Sigmoid colon (tissue), 4 donors: Measurements from ENCODE around the gene PRKAA2.

Experiments used
- EP300 ChIP-seq, 4 donors: sonication (generic); formaldehyde crosslinking; IDR thresholded peaks; one replicate each; pipeline ENCODE4 v1.6.1; 2017; ENCODE audit warnings: antibody characterized with exemption in 4 of 4
- POLR2AphosphoS5 ChIP-seq, 4 donors: sonication (generic); formaldehyde crosslinking; IDR thresholded peaks; one replicate each; pipeline ENCODE4 v1.6.1; 2017; ENCODE audit warnings: antibody characterized with exemption in 4 of 4
- TF ChIP-seq, protein P1 (sequence below), 4 experiments: fragments of 450-650 bp in 3 of 4; fragments of 200-600 bp in 1 of 4; IDR thresholded peaks; one replicate each; pipeline ENCODE4 v1.5.1; 2016 to 2019; ENCODE audit warnings: antibody characterized with exemption in 4 of 4, mild to moderate bottlenecking in 3 of 4, moderate library complexity in 2 of 4

DNA sequence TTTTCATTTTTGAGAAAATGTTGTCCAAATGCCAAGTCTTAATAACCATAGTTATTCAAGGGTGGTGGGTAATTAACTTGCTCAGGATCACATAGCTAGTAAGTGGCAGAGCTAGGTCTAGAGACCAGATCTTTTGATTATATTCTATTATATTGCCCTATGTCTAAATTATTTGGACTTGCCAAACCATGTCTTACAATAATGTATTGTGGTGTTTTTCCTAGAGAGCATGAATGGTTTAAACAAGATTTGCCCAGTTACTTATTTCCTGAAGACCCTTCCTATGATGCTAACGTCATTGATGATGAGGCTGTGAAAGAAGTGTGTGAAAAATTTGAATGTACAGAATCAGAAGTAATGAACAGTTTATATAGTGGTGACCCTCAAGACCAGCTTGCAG is 58.6 kb downstream of the PRKAA2 start:
- TF ChIP-seq, protein P1, sequence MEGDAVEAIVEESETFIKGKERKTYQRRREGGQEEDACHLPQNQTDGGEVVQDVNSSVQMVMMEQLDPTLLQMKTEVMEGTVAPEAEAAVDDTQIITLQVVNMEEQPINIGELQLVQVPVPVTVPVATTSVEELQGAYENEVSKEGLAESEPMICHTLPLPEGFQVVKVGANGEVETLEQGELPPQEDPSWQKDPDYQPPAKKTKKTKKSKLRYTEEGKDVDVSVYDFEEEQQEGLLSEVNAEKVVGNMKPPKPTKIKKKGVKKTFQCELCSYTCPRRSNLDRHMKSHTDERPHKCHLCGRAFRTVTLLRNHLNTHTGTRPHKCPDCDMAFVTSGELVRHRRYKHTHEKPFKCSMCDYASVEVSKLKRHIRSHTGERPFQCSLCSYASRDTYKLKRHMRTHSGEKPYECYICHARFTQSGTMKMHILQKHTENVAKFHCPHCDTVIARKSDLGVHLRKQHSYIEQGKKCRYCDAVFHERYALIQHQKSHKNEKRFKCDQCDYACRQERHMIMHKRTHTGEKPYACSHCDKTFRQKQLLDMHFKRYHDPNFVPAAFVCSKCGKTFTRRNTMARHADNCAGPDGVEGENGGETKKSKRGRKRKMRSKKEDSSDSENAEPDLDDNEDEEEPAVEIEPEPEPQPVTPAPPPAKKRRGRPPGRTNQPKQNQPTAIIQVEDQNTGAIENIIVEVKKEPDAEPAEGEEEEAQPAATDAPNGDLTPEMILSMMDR (IDR thresholded peaks at IDR 0.05), result no peak
- TF ChIP-seq POLR2AphosphoS5 (IDR thresholded peaks at IDR 0.05) (no peak), EP300 (IDR thresholded peaks at IDR 0.05) (no peak)
